ENCODE results near the gene NAE1. TPM values are rescaled to one million over a fixed set of nuclear protein-coding genes. Genes with fewer than 3 reads are reported as not detected.

The NAE1 gene
- total RNA-seq, 2 donors from 2014 or later = 25.7 to 34.6 TPM

DNA sequence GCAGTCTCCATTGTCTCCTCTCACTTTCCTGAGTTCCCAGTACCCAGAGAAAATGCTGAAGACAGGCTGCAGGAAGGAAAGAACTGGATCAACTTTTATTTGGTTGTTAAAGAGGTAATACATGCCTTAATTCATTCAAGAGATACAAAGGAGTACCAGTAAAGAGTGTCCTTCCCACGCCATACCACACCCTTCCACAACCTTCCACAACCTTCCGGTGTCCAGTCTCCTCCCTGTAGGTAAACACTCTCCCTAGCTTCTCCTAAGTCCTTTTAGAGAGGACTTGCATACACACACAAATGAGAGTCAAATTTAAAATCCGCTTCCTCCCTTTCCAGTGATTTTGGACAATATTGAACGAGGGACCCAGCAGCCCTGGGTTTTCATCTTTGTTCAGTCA is 10.6 kb upstream of the NAE1 start:
- intact Hi-C loops (cut with DNase I) = no loop called here
- DNase-seq = no peak
- Histone ChIP-seq H3K27me3 (peaks cover 0 to 15% of the 10 kb centered on the region in 2 donors), H3K4me3 (no peak overlapping the region), H3K36me3 (replicated peaks in 1 of 2; ENCODE audit: insufficient read depth in 1 of 2, low read depth in 2 of 2) (no peaks in the 10 kb centered on the region), H3K27ac (no peak overlapping the region), H3K4me1 (peaks cover 15% of the 10 kb centered on the region), H3K9me3 (no peaks in the 10 kb centered on the region)
- ATAC-seq = no peak
- 90 to 93% methylated on average over 4 of the region's 4 CpGs for WGBS, 2 donors
- no peak for TF ChIP-seq POLR2A (IDR thresholded peaks at IDR 0.05)

GRCh38 chr16:66840883-66841282 is 10.1 kb upstream of the NAE1 start:
- 46 to 53% methylated on average over 3 of the region's 3 CpGs for WGBS, 2 donors
- no peak overlapping the region for H3K27ac ChIP-seq
- peaks cover 0 to 15% of the 10 kb centered on the region in 2 donors for H3K27me3 ChIP-seq
- no peaks in the 10 kb centered on the region for H3K36me3 ChIP-seq (replicated peaks in 1 of 2; ENCODE audit: insufficient read depth in 1 of 2, low read depth in 2 of 2)
- TF ChIP-seq, protein P1, sequence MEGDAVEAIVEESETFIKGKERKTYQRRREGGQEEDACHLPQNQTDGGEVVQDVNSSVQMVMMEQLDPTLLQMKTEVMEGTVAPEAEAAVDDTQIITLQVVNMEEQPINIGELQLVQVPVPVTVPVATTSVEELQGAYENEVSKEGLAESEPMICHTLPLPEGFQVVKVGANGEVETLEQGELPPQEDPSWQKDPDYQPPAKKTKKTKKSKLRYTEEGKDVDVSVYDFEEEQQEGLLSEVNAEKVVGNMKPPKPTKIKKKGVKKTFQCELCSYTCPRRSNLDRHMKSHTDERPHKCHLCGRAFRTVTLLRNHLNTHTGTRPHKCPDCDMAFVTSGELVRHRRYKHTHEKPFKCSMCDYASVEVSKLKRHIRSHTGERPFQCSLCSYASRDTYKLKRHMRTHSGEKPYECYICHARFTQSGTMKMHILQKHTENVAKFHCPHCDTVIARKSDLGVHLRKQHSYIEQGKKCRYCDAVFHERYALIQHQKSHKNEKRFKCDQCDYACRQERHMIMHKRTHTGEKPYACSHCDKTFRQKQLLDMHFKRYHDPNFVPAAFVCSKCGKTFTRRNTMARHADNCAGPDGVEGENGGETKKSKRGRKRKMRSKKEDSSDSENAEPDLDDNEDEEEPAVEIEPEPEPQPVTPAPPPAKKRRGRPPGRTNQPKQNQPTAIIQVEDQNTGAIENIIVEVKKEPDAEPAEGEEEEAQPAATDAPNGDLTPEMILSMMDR (IDR thresholded peaks at IDR 0.05) = no peak
- TF ChIP-seq POLR2A (IDR thresholded peaks at IDR 0.05) = no peak
- intact Hi-C loops (cut with DNase I) = no loop called here
- ATAC-seq (no peak), DNase-seq (no peak)
- no peak overlapping the region for H3K4me3 ChIP-seq
- no peaks in the 10 kb centered on the region for H3K9me3 ChIP-seq
- peaks cover 15% of the 10 kb centered on the region for H3K4me1 ChIP-seq

GRCh38 chr16:66834746-66835145 is 4.0 kb upstream of the NAE1 start:
- no peak for ATAC-seq
- 87 to 92% methylated on average over 5 of the region's 5 CpGs for WGBS, 2 donors
- no peaks in the 10 kb centered on the region for H3K36me3 ChIP-seq (replicated peaks in 1 of 2; ENCODE audit: insufficient read depth in 1 of 2, low read depth in 2 of 2)
- intact Hi-C loops (cut with DNase I) = loop anchor here (5.0 kb wide), 1 partner anchor 33 kb away; no protein-coding TSS in a partner anchor
- no peak overlapping the region for H3K4me3 ChIP-seq
- DNase-seq = no peak
- no peak for TF ChIP-seq POLR2A (IDR thresholded peaks at IDR 0.05)
- TF ChIP-seq, protein P1 (IDR thresholded peaks at IDR 0.05) = no peak
- no peak overlapping the region for H3K27ac ChIP-seq
- H3K4me1 ChIP-seq = peaks cover 3% of the 10 kb centered on the region
- H3K27me3 ChIP-seq = no peaks in the 10 kb centered on the region
- no peaks in the 10 kb centered on the region for H3K9me3 ChIP-seq

DNA sequence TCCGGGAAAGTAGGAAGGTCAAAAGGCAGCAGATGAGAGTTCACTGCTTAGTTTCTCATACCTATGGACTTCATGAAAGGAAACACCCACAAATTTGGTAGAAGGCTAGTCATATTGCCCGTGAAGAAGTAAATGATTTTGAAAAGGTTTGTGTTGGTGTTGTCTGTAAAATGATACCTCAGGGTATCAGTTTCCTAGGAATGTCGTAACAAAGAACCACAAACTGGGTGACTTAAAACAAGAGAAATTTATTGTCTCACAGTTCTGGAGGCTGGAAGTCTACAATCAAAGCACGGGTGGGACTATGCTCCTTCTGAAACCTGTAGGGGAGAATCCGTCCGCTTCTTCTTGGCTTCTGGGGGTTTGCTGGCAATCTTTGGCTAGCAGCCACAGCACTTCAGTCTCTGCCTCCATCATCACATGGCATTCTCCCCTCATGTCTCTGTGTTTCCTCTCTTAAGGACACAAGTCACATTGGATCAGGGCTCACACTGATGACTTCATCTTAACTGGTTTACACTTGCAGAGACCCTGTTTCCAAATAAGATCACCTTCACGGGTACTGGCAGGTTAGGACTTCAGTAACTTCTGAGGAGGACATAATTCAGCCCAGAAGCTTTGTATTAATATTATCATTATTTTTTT is 2.0 kb upstream of the NAE1 start:
- Histone ChIP-seq H3K9me3 (no peaks in the 10 kb centered on the region), H3K27ac (no peak overlapping the region), H3K27me3 (no peaks in the 10 kb centered on the region), H3K4me1 (peaks cover 18% of the 10 kb centered on the region), H3K4me3 (no peak overlapping the region), H3K36me3 (replicated peaks in 1 of 2; ENCODE audit: insufficient read depth in 1 of 2, low read depth in 2 of 2) (no peaks in the 10 kb centered on the region)
- 73 to 83% methylated on average over 7 of the region's 7 CpGs for WGBS, 2 donors
- DNase-seq = no peak
- intact Hi-C loops (cut with DNase I) = loop anchor here (5.0 kb wide), 1 partner anchor 35 kb away; no protein-coding TSS in a partner anchor
- TF ChIP-seq, protein P1 (IDR thresholded peaks at IDR 0.05) = no peak
- TF ChIP-seq POLR2A (IDR thresholded peaks at IDR 0.05) = no peak
- ATAC-seq = no peak

GRCh38 chr16:66832190-66832589 is 1.4 kb upstream of the NAE1 start:
- Histone ChIP-seq H3K4me3 (no peak overlapping the region), H3K27me3 (no peaks in the 10 kb centered on the region), H3K36me3 (replicated peaks in 1 of 2; ENCODE audit: insufficient read depth in 1 of 2, low read depth in 2 of 2) (no peaks in the 10 kb centered on the region), H3K4me1 (peaks cover 18% of the 10 kb centered on the region), H3K27ac (no peak overlapping the region), H3K9me3 (no peaks in the 10 kb centered on the region)
- 71 to 76% methylated on average over 3 of the region's 3 CpGs for WGBS, 2 donors
- DNase-seq (no peak), ATAC-seq (no peak)
- intact Hi-C loops (cut with DNase I) = loop anchor here (5.0 kb wide), 1 partner anchor 35 kb away; no protein-coding TSS in a partner anchor
- no peak for TF ChIP-seq POLR2A (IDR thresholded peaks at IDR 0.05)
- TF ChIP-seq, protein P1 (IDR thresholded peaks at IDR 0.05) = no peak

Measured in body of pancreas (tissue), 4 donors.